Suprapubic skin (tissue), 4 donors: ENCODE measurements around the gene MSRB1.

Source experiments
- CTCF ChIP-seq, 2 donors: fragments of 200-600 bp in 1 of 2; fragments of 450-650 bp in 1 of 2; sonication (generic) in 1 of 2; IDR thresholded peaks; one replicate each; pipeline ENCODE4 v1.5.1; 2016 to 2019; ENCODE audit warnings: antibody characterized with exemption in 2 of 2, mild to moderate bottlenecking in 1 of 2, moderate library complexity in 1 of 2
- POLR2A ChIP-seq, 2 donors: fragments of 450-650 bp; IDR thresholded peaks; one replicate each; pipeline ENCODE4 v1.6.1; 2017; ENCODE audit warnings: antibody characterized with exemption in 2 of 2, mild to moderate bottlenecking in 2 of 2, moderate library complexity in 2 of 2
- POLR2AphosphoS5 ChIP-seq, 3 donors: sonication (generic); formaldehyde crosslinking; IDR thresholded peaks; one replicate each; pipeline ENCODE4 v1.6.1; 2017; ENCODE audit warnings: antibody characterized with exemption in 3 of 3

- no peak for TF ChIP-seq CTCF (IDR thresholded peaks at IDR 0.05)
- TF ChIP-seq POLR2A (IDR thresholded peaks at IDR 0.05) = no peak
- TF ChIP-seq POLR2AphosphoS5 (IDR thresholded peaks at IDR 0.05) = no peak
These were observed 29.5 kb upstream of the MSRB1 start for GRCh38 chr16:1972490-1972877.
